Measurements from ENCODE around the gene CFAP46.

DNA sequence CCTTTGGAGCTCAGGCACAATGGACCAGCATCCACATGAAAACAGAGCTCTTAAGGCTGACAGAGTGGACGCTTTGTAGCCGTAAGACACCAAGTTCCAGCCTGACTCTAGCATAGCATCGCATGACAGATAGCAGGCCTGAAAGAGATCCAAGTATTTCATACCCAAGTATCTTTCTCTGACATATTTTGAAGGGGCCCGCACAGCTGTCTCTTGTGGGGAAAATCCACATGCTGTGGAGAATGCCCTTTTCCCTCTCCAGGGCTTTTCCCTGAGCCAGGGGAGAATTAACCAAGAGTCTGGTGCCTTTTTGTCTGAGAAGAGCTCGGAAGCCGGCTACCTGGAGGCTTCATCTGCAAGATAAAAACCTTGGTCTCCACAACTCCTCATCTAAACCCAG, 51.0 kb downstream of the CFAP46 start:
- TF ChIP-seq, protein P1, sequence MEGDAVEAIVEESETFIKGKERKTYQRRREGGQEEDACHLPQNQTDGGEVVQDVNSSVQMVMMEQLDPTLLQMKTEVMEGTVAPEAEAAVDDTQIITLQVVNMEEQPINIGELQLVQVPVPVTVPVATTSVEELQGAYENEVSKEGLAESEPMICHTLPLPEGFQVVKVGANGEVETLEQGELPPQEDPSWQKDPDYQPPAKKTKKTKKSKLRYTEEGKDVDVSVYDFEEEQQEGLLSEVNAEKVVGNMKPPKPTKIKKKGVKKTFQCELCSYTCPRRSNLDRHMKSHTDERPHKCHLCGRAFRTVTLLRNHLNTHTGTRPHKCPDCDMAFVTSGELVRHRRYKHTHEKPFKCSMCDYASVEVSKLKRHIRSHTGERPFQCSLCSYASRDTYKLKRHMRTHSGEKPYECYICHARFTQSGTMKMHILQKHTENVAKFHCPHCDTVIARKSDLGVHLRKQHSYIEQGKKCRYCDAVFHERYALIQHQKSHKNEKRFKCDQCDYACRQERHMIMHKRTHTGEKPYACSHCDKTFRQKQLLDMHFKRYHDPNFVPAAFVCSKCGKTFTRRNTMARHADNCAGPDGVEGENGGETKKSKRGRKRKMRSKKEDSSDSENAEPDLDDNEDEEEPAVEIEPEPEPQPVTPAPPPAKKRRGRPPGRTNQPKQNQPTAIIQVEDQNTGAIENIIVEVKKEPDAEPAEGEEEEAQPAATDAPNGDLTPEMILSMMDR (conservative IDR thresholded peaks at IDR 0.05; ENCODE audit: low read length), result no peak
- no peak for TF ChIP-seq EZH2phosphoT487 (IDR thresholded peaks at IDR 0.05; ENCODE audit: borderline replicate concordance, low read depth, low read length)
